ENCODE results near the gene AATK.

DNA sequence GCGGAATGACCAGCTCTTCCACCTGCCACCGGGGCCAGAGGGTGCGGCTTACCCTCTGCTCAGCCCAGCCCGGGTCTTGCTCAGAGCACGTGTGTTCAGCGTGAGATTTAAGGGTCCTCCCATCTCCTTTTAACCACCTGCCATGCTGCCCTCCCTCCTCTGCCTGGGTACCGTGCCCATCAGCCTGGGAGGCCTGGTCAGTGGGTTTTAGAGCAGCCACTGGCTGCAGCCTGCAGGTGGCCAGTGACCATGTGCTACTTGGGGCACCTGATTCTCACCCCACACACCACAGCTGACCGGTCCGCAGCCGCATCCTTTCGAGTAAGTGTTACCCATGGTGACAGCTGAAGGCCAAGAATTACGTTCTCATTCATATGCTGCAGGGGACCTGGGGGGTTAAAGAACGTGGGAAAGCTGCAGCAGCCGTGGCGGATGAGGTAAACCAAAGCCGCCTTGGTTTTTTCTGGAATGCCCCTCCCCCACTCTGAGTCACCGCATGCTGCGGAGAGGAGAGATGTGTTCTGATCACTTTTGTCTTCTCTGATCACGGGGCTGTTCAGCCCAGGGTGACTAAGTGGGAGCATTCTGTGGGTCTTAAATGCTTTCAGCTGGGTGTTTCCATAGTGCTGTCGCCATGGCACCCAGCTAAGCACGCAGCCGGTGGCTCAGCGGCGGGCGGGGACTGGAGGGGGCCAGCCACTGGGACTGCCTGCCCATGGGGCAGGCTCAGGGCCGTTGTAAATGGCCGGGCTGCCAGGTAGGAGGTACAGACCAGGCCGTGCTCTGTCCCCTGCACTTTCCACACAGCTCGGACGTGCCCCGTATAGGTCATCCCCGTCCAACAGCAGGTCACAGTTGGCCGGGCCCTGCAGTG is 71.3 kb downstream of the AATK start:
- TF ChIP-seq CTCF (IDR thresholded peaks at IDR 0.05) = peak in 1 of 7 experiments; percentile 5
- no peak for TF ChIP-seq POLR2A (IDR thresholded peaks at IDR 0.05)
